CD4-positive, CD25-positive, alpha-beta regulatory T cell (primary cell): ENCODE measurements around the gene SLC22A7. TPM values are rescaled to one million over a fixed set of nuclear protein-coding genes. Genes with fewer than 3 reads are reported as not detected.

Source experiments
- ATAC-seq, 2 donors: fragments of 150-1000 bp; cut with Tn5 transposase; one replicate each; pipeline ENCODE4 v1.10.0; 2021; ENCODE audit warnings: low read depth in 2 of 2, moderate number of reproducible peaks in 2 of 2, moderate library complexity in 1 of 2
- DNase-seq, 3 donors: peaks; one replicate each; pipeline versions ENCODE4 v3.0.0 to v3.0.0-alpha.2; 2012 to 2022; ENCODE audit warnings: mixed read lengths in 1 of 3
- H3K27ac ChIP-seq: one replicate; pipeline ENCODE4 v1.7.0; 2013; ENCODE audit warnings: mild to moderate bottlenecking, low read length; ENCODE audit not compliant: insufficient read depth, poor library complexity, severe bottlenecking
- H3K27me3 ChIP-seq: one replicate; pipeline ENCODE4 v1.7.0; 2013; ENCODE audit warnings: low read length; ENCODE audit not compliant: control insufficient read depth, insufficient read depth
- H3K36me3 ChIP-seq: one replicate; pipeline ENCODE4 v1.7.0; 2013; ENCODE audit warnings: mild to moderate bottlenecking, low read length, moderate library complexity; ENCODE audit not compliant: control insufficient read depth, insufficient read depth
- H3K4me1 ChIP-seq: 2 replicates; pipeline ENCODE4 v1.7.0; 2013; ENCODE audit warnings: mild to moderate bottlenecking, low read length; ENCODE audit not compliant: insufficient read depth, control insufficient read depth, poor library complexity, severe bottlenecking
- H3K4me3 ChIP-seq: one replicate; pipeline ENCODE4 v1.7.0; 2013; ENCODE audit warnings: low read depth, mild to moderate bottlenecking, low read length, moderate library complexity
- H3K9me3 ChIP-seq, 2 experiments: 1 replicate in 1 of 2; 2 replicates in 1 of 2; pipeline ENCODE4 v1.7.0; 2013; ENCODE audit warnings: low read length in 2 of 2, mild to moderate bottlenecking in 1 of 2, moderate library complexity in 1 of 2; ENCODE audit not compliant: control insufficient read depth in 2 of 2
- H3K27ac Mint-ChIP-seq, 3 donors: one replicate each; pipeline ENCODE4 v1.8.0; 2020 to 2022; ENCODE audit warnings: mild to moderate bottlenecking in 3 of 3, mixed read lengths in 3 of 3, moderate library complexity in 2 of 3
- H3K27me3 Mint-ChIP-seq: one replicate; pipeline ENCODE4 v1.8.0; 2022; ENCODE audit warnings: mild to moderate bottlenecking, mixed read lengths
- H3K36me3 Mint-ChIP-seq: one replicate; pipeline ENCODE4 v1.8.0; 2020; ENCODE audit warnings: mixed read lengths
- H3K4me1 Mint-ChIP-seq, 4 donors: one replicate each; pipeline ENCODE4 v1.8.0; 2020 to 2022; ENCODE audit warnings: mixed read lengths in 4 of 4, mild to moderate bottlenecking in 1 of 4
- H3K4me3 Mint-ChIP-seq, 4 donors: one replicate each; pipeline ENCODE4 v1.8.0; 2020 to 2022; ENCODE audit warnings: mild to moderate bottlenecking in 4 of 4, mixed read lengths in 4 of 4, moderate library complexity in 3 of 4
- H3K9me3 Mint-ChIP-seq, 7 donors: one replicate each; pipeline ENCODE4 v1.8.0; 2020 to 2022; ENCODE audit warnings: mixed read lengths in 7 of 7, mild to moderate bottlenecking in 3 of 7, moderate library complexity in 2 of 7
- polyA plus RNA-seq, 4 donors: library from polyadenylated mRNA; unstranded; fragments of 300-500 nt; fragmentation: Illumina TruSeq; gene quantifications; one replicate each; pipeline ENCODE4 v1.2.3, GENCODE V29; 2021
- total RNA-seq: library from RNA; stranded (reverse); gene quantifications from one replicate; pipeline ENCODE4 v1.2.3, GENCODE V29; 2022

Gene SLC22A7
- total and polyA plus RNA-seq, 5 donors from 2014 or later, result not detected

- Histone ChIP-seq H3K27ac (no peak overlapping the region), H3K4me1 (peaks cover 10% of the 10 kb centered on the region), H3K4me3 (no peak overlapping the region), H3K27me3 (no peaks in the 10 kb centered on the region), H3K9me3 (no peaks in the 10 kb centered on the region), H3K36me3 (no peaks in the 10 kb centered on the region)
- H3K27ac Mint-ChIP-seq, result peak overlapping the region in 2 of 3 donors; percentile 32 to 80
- H3K27me3 Mint-ChIP-seq, result peaks cover 23% of the 10 kb centered on the region
- peak; percentile 20 to 36 (median 34) for DNase-seq
- peak; percentile 52 to 59 for ATAC-seq
- peaks cover 0 to 12% (median 2%) of the 10 kb centered on the region in 4 donors for H3K4me1 Mint-ChIP-seq
- H3K4me3 Mint-ChIP-seq, result peak overlapping the region; percentile 21 to 87 (median 80)
- H3K9me3 Mint-ChIP-seq, result no peaks in the 10 kb centered on the region
- H3K36me3 Mint-ChIP-seq, result no peaks in the 10 kb centered on the region
Observed at GRCh38 chr6:43269273-43270007, 28.6 kb upstream of the SLC22A7 start.

- Mint-ChIP-seq H3K27ac (no peak overlapping the region), H3K4me3 (peak overlapping the region in 2 of 4 donors; percentile 36 to 45), H3K36me3 (no peaks in the 10 kb centered on the region), H3K27me3 (peaks cover 29% of the 10 kb centered on the region), H3K9me3 (no peaks in the 10 kb centered on the region), H3K4me1 (peaks cover 0 to 18% (median 6%) of the 10 kb centered on the region in 4 donors)
- no peaks in the 10 kb centered on the region for H3K9me3 ChIP-seq
- no peak overlapping the region for H3K27ac ChIP-seq
- DNase-seq (no peak), ATAC-seq (no peak)
- H3K36me3 ChIP-seq, result no peaks in the 10 kb centered on the region
- no peaks in the 10 kb centered on the region for H3K27me3 ChIP-seq
- no peak overlapping the region for H3K4me3 ChIP-seq
- peaks cover 25% of the 10 kb centered on the region for H3K4me1 ChIP-seq
Observed at GRCh38 chr6:43271103-43271815, 26.8 kb upstream of the SLC22A7 start.

GRCh38 chr6:43271944-43272343 is 26.1 kb upstream of the SLC22A7 start:
- no peaks in the 10 kb centered on the region for H3K9me3 ChIP-seq
- H3K4me3 ChIP-seq, result no peak overlapping the region
- ATAC-seq, result no peak
- H3K27me3 ChIP-seq, result peaks cover 3% of the 10 kb centered on the region
- Mint-ChIP-seq H3K9me3 (no peaks in the 10 kb centered on the region), H3K4me1 (peaks cover 0 to 23% (median 7%) of the 10 kb centered on the region in 4 donors), H3K27ac (no peak overlapping the region), H3K27me3 (peaks cover 36% of the 10 kb centered on the region), H3K4me3 (peak overlapping the region in 2 of 4 donors; percentile 61 to 70), H3K36me3 (no peaks in the 10 kb centered on the region)
- no peak overlapping the region for H3K27ac ChIP-seq
- DNase-seq, result no peak
- no peaks in the 10 kb centered on the region for H3K36me3 ChIP-seq
- peaks cover 29% of the 10 kb centered on the region for H3K4me1 ChIP-seq

- H3K4me3 Mint-ChIP-seq, result peak overlapping the region; percentile 16 to 73 (median 66)
- H3K4me1 ChIP-seq, result peaks cover 29% of the 10 kb centered on the region
Observed at GRCh38 chr6:43273707-43274106, 24.4 kb upstream of the SLC22A7 start.

GRCh38 chr6:43274127-43274915 is 23.7 kb upstream of the SLC22A7 start:
- H3K27ac ChIP-seq, result no peak overlapping the region
- Mint-ChIP-seq H3K36me3 (no peaks in the 10 kb centered on the region), H3K27ac (peak overlapping the region in 1 of 3 donors; percentile 59), H3K4me1 (peaks cover 0 to 19% (median 7%) of the 10 kb centered on the region in 4 donors), H3K27me3 (peaks cover 43% of the 10 kb centered on the region), H3K4me3 (peak overlapping the region; percentile 70 to 81 (median 75)), H3K9me3 (no peaks in the 10 kb centered on the region)
- H3K36me3 ChIP-seq, result no peaks in the 10 kb centered on the region
- peaks cover 26% of the 10 kb centered on the region for H3K4me1 ChIP-seq
- H3K4me3 ChIP-seq, result no peak overlapping the region
- DNase-seq (no peak), ATAC-seq (no peak)
- H3K9me3 ChIP-seq, result no peaks in the 10 kb centered on the region
- peaks cover 3% of the 10 kb centered on the region for H3K27me3 ChIP-seq

More at GRCh38 chr6:43273707-43274106, 24.4 kb upstream of the SLC22A7 start:
- Mint-ChIP-seq H3K27ac (no peak overlapping the region), H3K27me3 (peaks cover 41% of the 10 kb centered on the region), H3K9me3 (no peaks in the 10 kb centered on the region), H3K36me3 (no peaks in the 10 kb centered on the region), H3K4me1 (peaks cover 0 to 25% (median 7%) of the 10 kb centered on the region in 4 donors)
- DNase-seq (no peak), ATAC-seq (no peak)
- Histone ChIP-seq H3K9me3 (no peaks in the 10 kb centered on the region), H3K27me3 (peaks cover 3% of the 10 kb centered on the region), H3K36me3 (no peaks in the 10 kb centered on the region), H3K27ac (no peak overlapping the region), H3K4me3 (no peak overlapping the region)

- Mint-ChIP-seq H3K9me3 (no peaks in the 10 kb centered on the region), H3K4me1 (peaks cover 0 to 19% (median 7%) of the 10 kb centered on the region in 4 donors), H3K27ac (peak overlapping the region in 1 of 3 donors; percentile 78), H3K4me3 (peak overlapping the region; percentile 60 to 88 (median 82)), H3K36me3 (no peaks in the 10 kb centered on the region), H3K27me3 (peaks cover 48% of the 10 kb centered on the region)
- Histone ChIP-seq H3K4me1 (peaks cover 19% of the 10 kb centered on the region), H3K27me3 (peaks cover 3% of the 10 kb centered on the region), H3K27ac (no peak overlapping the region), H3K36me3 (no peaks in the 10 kb centered on the region), H3K9me3 (no peaks in the 10 kb centered on the region), H3K4me3 (no peak overlapping the region)
- ATAC-seq (peak in 1 of 2 donors; percentile 22), DNase-seq (peak in 2 of 3 donors; percentile 19 to 25)
Observed at GRCh38 chr6:43274916-43275597, 23.0 kb upstream of the SLC22A7 start.
